CD14-positive monocyte (primary cell): ENCODE data around the gene DCP2. TPM values are rescaled to one million over a fixed set of nuclear protein-coding genes. Genes with fewer than 3 reads are reported as not detected.

Source experiments
- DNase-seq, 3 donors: peaks; one replicate each; pipeline ENCODE4 v3.0.0-alpha.2; 2011 to 2022
- H2AFZ ChIP-seq: 2 replicates; pipeline ENCODE4 v1.6.0; 2012; ENCODE audit warnings: mild to moderate bottlenecking, low read depth, low read length, inconsistent platforms; ENCODE audit not compliant: insufficient read depth, poor library complexity, severe bottlenecking
- H3K27ac ChIP-seq, 2 donors: 1 replicate in 1 of 2; 2 replicates in 1 of 2; pipeline ENCODE4 v1.5.1; 2012 to 2013; ENCODE audit warnings: low read length in 2 of 2, control low read depth in 1 of 2, inconsistent platforms in 1 of 2, low read depth in 1 of 2, mild to moderate bottlenecking in 1 of 2
- H3K27me3 ChIP-seq, 2 donors: one replicate each; pipeline versions ENCODE4 v1.6.0 to v1.6.1; 2011 to 2013; ENCODE audit warnings: low read length in 2 of 2; ENCODE audit not compliant: control insufficient read depth in 2 of 2, insufficient read depth in 2 of 2
- H3K36me3 ChIP-seq, 2 donors: replicated peaks in 1 of 2; 1 replicate in 1 of 2; 2 replicates in 1 of 2; pipeline versions ENCODE4 v1.5.1 to v1.6.1; 2012 to 2013; ENCODE audit warnings: low read length in 2 of 2, control low read depth in 1 of 2, inconsistent platforms in 1 of 2, mild to moderate bottlenecking in 1 of 2; ENCODE audit not compliant: insufficient read depth in 2 of 2, control insufficient read depth in 1 of 2
- H3K4me1 ChIP-seq, 2 donors: 1 replicate in 1 of 2; 2 replicates in 1 of 2; pipeline versions ENCODE4 v1.5.1 to v1.6.1; 2012 to 2013; ENCODE audit warnings: low read length in 2 of 2, control low read depth in 1 of 2, inconsistent platforms in 1 of 2, mild to moderate bottlenecking in 1 of 2, moderate library complexity in 1 of 2; ENCODE audit not compliant: insufficient read depth in 2 of 2, control insufficient read depth in 1 of 2
- H3K4me2 ChIP-seq: replicated peaks from 2 replicates; pipeline ENCODE3; 2012; ENCODE audit warnings: low read length, moderate library complexity, mild to moderate bottlenecking; ENCODE audit not compliant: poor library complexity, severe bottlenecking; ENCODE audit errors: extremely low read depth
- H3K4me3 ChIP-seq, 3 experiments: fragments of 200-600 bp in 1 of 3; sonication (generic) in 1 of 3; replicated peaks in 1 of 3; 1 replicate in 2 of 3; 2 replicates in 1 of 3; pipeline ENCODE4 v1.5.1; 2011 to 2013; ENCODE audit warnings: low read length in 3 of 3, mild to moderate bottlenecking in 3 of 3, control low read depth in 2 of 3, low read depth in 2 of 3, inconsistent platforms in 1 of 3, moderate library complexity in 1 of 3
- H3K79me2 ChIP-seq: 2 replicates; pipeline ENCODE4 v1.6.0; 2012; ENCODE audit warnings: mild to moderate bottlenecking, control low read depth, inconsistent platforms, low read length, moderate library complexity; ENCODE audit not compliant: insufficient read depth
- H3K9ac ChIP-seq: 2 replicates; pipeline ENCODE4 v1.6.0; 2017; ENCODE audit warnings: low read length, mild to moderate bottlenecking; ENCODE audit not compliant: insufficient read depth, poor library complexity, severe bottlenecking
- H3K9me3 ChIP-seq, 2 donors: replicated peaks in 1 of 2; 1 replicate in 1 of 2; 2 replicates in 1 of 2; pipeline versions ENCODE4 v1.5.1 to v1.6.1; 2012 to 2013; ENCODE audit warnings: low read length in 2 of 2, control low read depth in 1 of 2; ENCODE audit not compliant: control insufficient read depth in 1 of 2, insufficient read depth in 1 of 2
- H4K20me1 ChIP-seq: 2 replicates; pipeline ENCODE4 v1.6.0; 2012; ENCODE audit warnings: mild to moderate bottlenecking, low read length, control low read depth, moderate library complexity; ENCODE audit not compliant: insufficient read depth
- H3K27ac Mint-ChIP-seq, 7 donors: one replicate each; pipeline ENCODE4 v1.8.0; 2020; ENCODE audit warnings: mild to moderate bottlenecking in 7 of 7, mixed read lengths in 7 of 7, moderate library complexity in 6 of 7, inconsistent platforms in 2 of 7
- H3K27me3 Mint-ChIP-seq, 3 donors: one replicate each; pipeline ENCODE4 v1.8.0; 2021 to 2022; ENCODE audit warnings: low read depth in 3 of 3, mild to moderate bottlenecking in 3 of 3, mixed read lengths in 3 of 3, moderate library complexity in 3 of 3, inconsistent platforms in 1 of 3
- H3K36me3 Mint-ChIP-seq, 2 donors: one replicate each; pipeline ENCODE4 v1.8.0; 2020; ENCODE audit warnings: mixed read lengths in 2 of 2, inconsistent platforms in 1 of 2, mild to moderate bottlenecking in 1 of 2
- H3K4me1 Mint-ChIP-seq: one replicate; pipeline ENCODE4 v1.8.0; 2020; ENCODE audit warnings: mild to moderate bottlenecking, mixed read lengths
- H3K4me3 Mint-ChIP-seq, 2 donors: one replicate each; pipeline ENCODE4 v1.8.0; 2020; ENCODE audit warnings: mild to moderate bottlenecking in 2 of 2, mixed read lengths in 2 of 2, moderate library complexity in 1 of 2
- H3K9me3 Mint-ChIP-seq, 7 donors: one replicate each; pipeline ENCODE4 v1.8.0; 2020 to 2022; ENCODE audit warnings: mixed read lengths in 7 of 7, mild to moderate bottlenecking in 6 of 7, moderate library complexity in 6 of 7, inconsistent platforms in 2 of 7
- CTCF ChIP-seq: fragments of 200-600 bp; IDR thresholded peaks from one replicate; pipeline ENCODE4 v1.8.0; 2022; ENCODE audit warnings: antibody characterized with exemption, mild to moderate bottlenecking
- WGBS: methylation state at CpG from one replicate; pipeline ENCODE4 v1.1.5; 2013; ENCODE audit warnings: missing lambda C conversion rate; ENCODE audit not compliant: insufficient coverage; 5-methylcytosine and 5-hydroxymethylcytosine counted together
- intact Hi-C, 2 donors: fragments of 100-400 bp; cut with micrococcal nuclease; formaldehyde crosslinking; loops; one replicate each; pipeline versions ENCODE4 v1.15.0 to v1.15.1; 2023
- polyA minus RNA-seq: library from RNA; depleted of rRNA, polyadenylated mRNA; stranded (reverse); fragments of >200 nt; gene quantifications from 2 replicates; pipeline ENCODE4 v1.2.3, GENCODE V29; 2012
- polyA plus RNA-seq, 3 donors: library from polyadenylated mRNA; depleted of rRNA in 1 of 3; unstranded in 2 of 3; stranded (reverse) in 1 of 3; fragments of 300-500 nt in 2 of 3; fragments of >200 nt in 1 of 3; fragmentation: Illumina TruSeq in 2 of 3; gene quantifications; 1 replicate in 2 of 3; 2 replicates in 1 of 3; pipeline ENCODE4 v1.2.3, GENCODE V29; 2012 to 2021
- total RNA-seq, 12 experiments: library from RNA in 1 of 12; stranded (reverse) in 1 of 12; fragments of 120-200 nt in 1 of 12; gene quantifications; one replicate each; pipeline ENCODE4 v1.2.4 and lab custom pipeline; 2013 to 2026; ENCODE audit warnings: mixed read lengths in 6 of 12, inconsistent platforms in 1 of 12

The DCP2 gene
- 109 TPM for total RNA-seq (2013)
- polyA plus RNA-seq (10 to 100 TPM; 24.0 to 62.2 (median 58.9) TPM), polyA minus RNA-seq (47.0 and 116 TPM in 2 replicates), total RNA-seq (lab: John Stamatoyannopoulos, UW) (172 to 563 (median 297) reads per million in 11 experiments)

GRCh38 chr5:112976432-112977309, at the start of gene DCP2:
DCP2 (plus strand) TSS chr5:112976798; CDS start chr5:112976934, 136 bp downstream.
- WGBS = under 1% methylated on average over 75 of the region's 75 CpGs
- peak; percentile 98 to 100 (median 98) for DNase-seq
- Histone ChIP-seq H3K9ac (peak within 1 kb of the TSS; percentile 88), H3K4me1 (peaks cover 15 to 34% of the 10 kb centered on the region in 2 donors), H3K36me3 (peaks cover 4 to 11% of the 10 kb centered on the region in 2 donors), H3K9me3 (no peaks in the 10 kb centered on the region), H3K27me3 (no peaks in the 10 kb centered on the region), H3K27ac (peak within 1 kb of the TSS; percentile 87 to 91), H3K79me2 (peaks cover 51% of the 10 kb centered on the region), H3K4me3 (peak within 1 kb of the TSS; percentile 48 to 91 (median 70)), H3K4me2 (peak within 1 kb of the TSS; percentile 86), H2AFZ (peak within 1 kb of the TSS; percentile 91), H4K20me1 (peaks cover 47% of the 10 kb centered on the region)
- Mint-ChIP-seq H3K36me3 (peaks cover 11 to 12% of the 10 kb centered on the region in 2 donors), H3K27me3 (peaks cover 0 to 4% (median 0%) of the 10 kb centered on the region in 3 donors), H3K27ac (peak within 1 kb of the TSS; percentile 96 to 99 (median 97)), H3K4me3 (peak within 1 kb of the TSS; percentile 95 to 100), H3K9me3 (no peaks in the 10 kb centered on the region), H3K4me1 (peaks cover 42% of the 10 kb centered on the region)
- intact Hi-C loops = loop anchor here in 1 of 2 donors (5.0 kb wide), 2 partner anchors 54 to 114 kb away; partner anchors contain the start of genes REEP5 and SRP19
- TF ChIP-seq CTCF = no peak

GRCh38 chr5:112929336-112930081, 47.1 kb upstream of the DCP2 start:
- no peak overlapping the region for H3K9ac ChIP-seq
- Mint-ChIP-seq H3K4me1 (peaks cover 65% of the 10 kb centered on the region), H3K9me3 (peaks cover 0 to 7% (median 4%) of the 10 kb centered on the region in 7 donors), H3K36me3 (peaks cover 0 to 3% of the 10 kb centered on the region in 2 donors), H3K27me3 (peaks cover 0 to 2% (median 2%) of the 10 kb centered on the region in 3 donors), H3K4me3 (peak overlapping the region; percentile 12 to 71), H3K27ac (peak overlapping the region; percentile 80 to 92 (median 87))
- intact Hi-C loops = no loop called here
- H2AFZ ChIP-seq = peak overlapping the region; percentile 17
- no peaks in the 10 kb centered on the region for H3K9me3 ChIP-seq
- H3K79me2 ChIP-seq = peaks cover 8% of the 10 kb centered on the region
- H3K36me3 ChIP-seq = no peaks in the 10 kb centered on the region
- no peak for DNase-seq
- WGBS = no CpG with 5 or more reads among the region's 4 CpGs
- H3K4me2 ChIP-seq = peak overlapping the region; percentile 59
- H3K4me3 ChIP-seq = peak overlapping the region in 2 of 3 experiments; percentile 9 to 44
- H4K20me1 ChIP-seq = no peaks in the 10 kb centered on the region
- peak overlapping the region; percentile 68 to 77 for H3K27ac ChIP-seq
- H3K4me1 ChIP-seq = peaks cover 64 to 74% of the 10 kb centered on the region in 2 donors
- H3K27me3 ChIP-seq = no peaks in the 10 kb centered on the region
- no peak for TF ChIP-seq CTCF
